HL-60/S4 (cell line): ENCODE results near the gene RASA3.

Experiments
- in situ Hi-C: fragments of 300-500 bp; cut with MboI; formaldehyde crosslinking; loops from 2 replicates; pipeline ENCODE4 v1.14.3; 2022; ENCODE audit warnings: low sequenced_read_pairs

Gene RASA3

GRCh38 chr13:113973218-113974164, 158.9 kb downstream of the RASA3 start, which contains the start of gene C13orf46:
Gene C13orf46 (minus strand): TSS chr13:113974076. CDS start chr13:113973997, 79 bp downstream.
- in situ Hi-C loops = no loop called here

DNA sequence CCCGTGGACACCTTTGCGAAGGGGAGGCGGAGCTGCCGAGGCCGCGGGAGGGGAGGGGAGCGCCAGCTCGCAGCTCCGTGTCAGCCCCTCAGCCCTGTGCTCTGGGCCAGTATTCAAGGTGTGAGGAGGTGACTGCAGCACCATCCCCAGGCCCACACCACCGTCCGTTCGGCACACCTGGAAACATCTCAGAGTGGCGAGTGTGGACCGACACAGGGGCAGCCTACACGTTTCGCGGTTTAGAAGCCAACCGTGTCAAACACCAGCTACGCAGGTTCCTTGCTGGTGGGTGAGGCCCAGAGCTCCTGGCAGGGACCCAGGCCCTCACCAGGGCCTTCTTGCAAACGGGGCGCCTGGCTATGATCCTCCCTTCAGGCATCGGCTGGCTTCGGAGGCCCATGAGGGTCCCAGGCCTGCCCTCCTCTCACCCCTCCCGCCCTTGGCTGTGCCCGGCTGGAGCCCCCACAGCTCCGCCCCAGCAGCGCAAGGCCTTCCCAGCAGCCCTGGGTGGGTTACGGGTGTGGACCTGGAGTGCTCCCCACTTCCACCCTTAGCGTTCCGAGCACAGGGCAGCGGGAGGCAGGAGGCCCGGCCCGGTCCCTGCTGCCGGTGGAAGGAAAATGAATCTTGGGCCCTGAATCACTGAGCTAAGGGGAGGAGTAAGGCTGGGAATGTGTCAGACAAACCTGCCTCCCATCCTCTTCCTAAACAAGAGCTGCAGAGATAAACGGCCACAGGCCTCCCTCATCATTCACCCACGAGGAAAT, 159.8 kb downstream of the RASA3 start:
- in situ Hi-C loops = no loop called here

GRCh38 chr13:113971471-113972231, 160.8 kb downstream of the RASA3 start:
- in situ Hi-C loops = no loop called here

- in situ Hi-C loops = no loop called here
Observed at GRCh38 chr13:113970810-113971470, 161.5 kb downstream of the RASA3 start.

DNA sequence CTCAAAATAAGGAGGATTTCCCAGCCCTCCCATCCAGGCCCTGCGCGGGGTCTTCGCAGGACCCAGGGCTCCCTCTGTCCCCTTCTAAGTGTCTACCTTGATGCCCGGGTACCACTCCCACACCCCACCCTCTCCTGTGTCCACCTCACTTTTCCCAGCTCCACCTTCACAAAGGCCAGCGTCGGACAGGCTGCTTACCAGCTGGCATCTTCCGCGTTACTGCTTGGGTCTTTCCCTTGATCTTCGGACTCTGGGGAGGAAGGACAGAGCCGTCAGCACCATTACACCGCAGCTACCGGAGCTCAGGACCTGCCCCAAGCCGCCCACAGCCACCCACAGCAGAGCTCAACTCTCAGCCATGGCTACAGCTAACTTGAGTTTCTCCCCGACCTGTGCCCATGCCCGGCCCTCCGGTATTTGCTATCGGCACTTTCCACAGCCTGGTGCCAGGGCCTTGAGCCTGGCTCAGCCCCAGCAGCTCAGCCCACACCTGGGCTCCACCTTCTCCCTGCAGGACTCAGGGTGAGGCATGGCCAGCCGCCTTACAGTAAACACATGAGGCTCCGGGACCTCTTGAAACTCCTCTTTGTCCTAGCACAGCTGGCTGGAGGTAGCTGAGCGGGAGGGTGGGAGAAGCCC, 162.3 kb downstream of the RASA3 start:
- in situ Hi-C loops = no loop called here

DNA sequence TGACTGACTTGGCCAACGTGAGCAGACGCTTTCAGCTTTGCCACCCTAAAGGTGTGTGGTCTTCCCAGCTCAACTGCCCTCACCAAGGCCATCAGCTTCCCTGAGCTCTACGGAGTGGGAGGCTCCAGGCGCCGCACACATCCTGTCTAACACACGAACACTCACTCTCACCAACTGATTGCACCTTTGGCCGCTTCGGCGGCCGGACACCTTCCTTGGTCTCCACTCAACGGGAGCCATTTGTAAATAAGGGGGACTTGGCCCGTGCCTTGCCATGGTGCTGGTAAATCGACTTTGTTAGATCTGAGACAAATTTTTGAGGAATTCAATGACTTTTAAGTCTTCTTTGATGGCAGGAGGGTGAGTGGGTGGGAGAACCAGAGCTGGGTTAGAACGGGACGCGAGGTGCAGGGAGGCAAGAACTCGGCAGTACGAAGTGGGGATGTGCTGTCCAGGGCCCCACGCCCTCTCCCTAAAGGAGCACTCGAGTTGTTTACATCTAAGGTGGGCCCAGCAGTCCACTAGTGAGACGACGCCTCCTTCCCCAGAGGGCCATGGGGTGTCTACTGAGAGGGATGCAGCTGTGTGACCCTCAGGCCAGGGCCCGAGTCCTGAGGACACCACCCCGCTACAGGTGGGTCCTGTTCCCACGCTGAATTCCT, 163.0 kb downstream of the RASA3 start:
- in situ Hi-C loops = no loop called here

DNA sequence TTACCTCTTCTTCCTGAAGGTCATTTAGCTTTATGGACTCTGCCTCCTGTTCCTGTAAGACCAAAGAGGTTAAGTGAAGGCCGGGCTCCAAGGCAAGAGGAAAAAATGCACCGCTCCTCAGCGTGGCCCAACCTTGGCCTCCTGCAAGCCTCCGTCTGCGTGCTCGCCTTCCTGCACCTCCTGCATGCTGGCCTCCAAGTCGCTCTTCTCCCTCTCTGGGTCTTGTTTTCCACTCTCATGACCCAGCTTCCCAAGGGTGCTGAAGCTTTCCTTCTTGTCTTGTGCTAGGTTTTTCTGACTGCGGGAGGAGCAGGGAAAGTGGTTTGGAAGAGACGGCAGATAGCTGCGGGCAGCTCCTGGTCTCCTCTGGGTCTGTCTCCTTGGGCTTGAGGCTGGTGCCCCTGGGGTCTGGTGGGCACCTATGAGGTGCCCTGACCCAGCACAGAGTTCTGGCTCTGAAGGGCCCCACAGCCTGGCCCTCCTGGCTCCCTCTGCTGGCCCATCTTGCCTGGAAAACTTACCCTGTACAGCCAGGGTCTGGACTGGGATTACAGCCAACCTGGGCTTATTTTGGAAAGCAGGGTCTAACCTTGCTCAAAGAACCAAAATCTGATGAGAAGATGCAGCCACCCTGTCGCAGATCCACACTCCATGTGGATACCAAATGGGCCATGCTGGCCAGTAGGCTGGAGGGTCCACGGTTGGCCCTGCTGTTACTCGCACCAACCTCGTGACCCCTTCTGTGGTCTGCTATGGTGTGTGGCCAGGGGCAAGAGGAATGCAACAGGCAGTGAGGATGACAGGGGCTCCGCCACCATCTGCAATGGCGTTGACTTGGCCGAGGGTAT, 163.7 kb downstream of the RASA3 start:
- in situ Hi-C loops = no loop called here

GRCh38 chr13:113967729-113968462, 164.5 kb downstream of the RASA3 start:
- in situ Hi-C loops = no loop called here

- in situ Hi-C loops = no loop called here
Observed at GRCh38 chr13:113967206-113967720, 165.2 kb downstream of the RASA3 start.

GRCh38 chr13:113965968-113966884, 166.2 kb downstream of the RASA3 start:
- in situ Hi-C loops = no loop called here

- in situ Hi-C loops = no loop called here
Observed at GRCh38 chr13:113965383-113965874, 167.0 kb downstream of the RASA3 start.

GRCh38 chr13:113964251-113964995, 168.0 kb downstream of the RASA3 start:
- in situ Hi-C loops = no loop called here

GRCh38 chr13:113963376-113963775, 169.0 kb downstream of the RASA3 start:
- in situ Hi-C loops = no loop called here

GRCh38 chr13:113962975-113963374, 169.4 kb downstream of the RASA3 start:
- in situ Hi-C loops = no loop called here

DNA sequence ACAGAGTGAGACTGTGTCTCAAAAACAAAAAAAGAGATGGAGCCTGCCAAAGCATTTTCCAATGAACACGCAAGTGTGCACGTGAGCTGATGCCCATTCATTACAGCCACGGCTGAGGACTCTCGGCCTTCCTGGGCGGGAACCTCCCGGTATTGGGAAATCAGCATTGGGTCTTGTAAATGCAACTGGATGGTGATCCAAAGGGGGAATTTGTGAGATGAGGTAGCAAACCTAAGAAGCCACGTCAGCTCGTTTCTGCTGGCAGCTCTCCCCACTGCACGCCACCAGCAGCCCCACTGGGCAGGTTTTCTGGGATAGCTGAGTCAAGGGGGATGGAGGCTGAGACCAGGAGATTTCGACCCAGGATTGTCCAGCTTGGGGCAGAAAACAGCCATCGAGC, 170.0 kb downstream of the RASA3 start:
- in situ Hi-C loops = no loop called here
